ENCODE measurements around the gene PADI6.

Gene PADI6

DNA sequence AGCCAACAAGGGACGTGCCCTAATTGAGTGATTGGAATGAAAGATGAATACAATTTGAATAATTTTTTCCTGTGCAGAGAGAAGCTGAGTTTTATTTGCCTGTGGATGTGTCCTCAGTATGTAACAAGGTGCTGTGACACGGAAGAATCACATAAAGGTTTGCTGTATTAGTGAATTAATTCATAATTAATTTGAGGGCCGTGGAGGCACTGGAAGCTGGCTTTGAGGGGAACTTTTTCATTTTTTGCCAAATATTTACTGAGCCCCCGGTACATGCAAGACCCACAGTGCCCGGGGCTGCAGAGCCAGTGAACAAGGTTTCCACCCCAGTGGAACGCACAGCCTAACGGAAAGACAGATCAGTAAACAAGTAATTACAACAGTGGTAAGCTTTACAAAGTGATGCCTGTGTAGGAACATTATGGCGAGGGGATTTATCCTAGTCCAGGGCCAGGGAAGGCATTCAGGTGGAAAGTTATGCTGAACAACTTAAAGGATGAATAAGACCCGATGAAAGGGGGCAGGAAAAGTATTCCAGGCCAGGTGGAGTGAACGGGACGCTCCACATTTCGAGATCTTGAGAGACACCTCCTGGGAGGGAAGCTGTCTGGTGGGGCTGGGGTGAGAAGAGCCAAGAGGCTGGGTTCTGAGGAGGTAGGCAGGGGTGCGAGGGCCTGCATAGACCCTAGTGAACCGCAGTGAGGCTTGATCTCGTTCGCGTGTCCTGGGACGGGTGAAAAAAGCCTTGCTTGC lies 68.3 kb downstream of the PADI6 start:
- no peaks in the 10 kb centered on the region for H3K27me3 ChIP-seq (ENCODE audit: control insufficient read depth in 5 of 5, insufficient read depth in 4 of 5, low read length in 5 of 5)
- peak overlapping the region; percentile 58 to 70 (median 64) for H3K4me3 ChIP-seq (ENCODE audit: low read depth in 1 of 5, low read length in 5 of 5)
- peak overlapping the region; percentile 69 for H3K27ac ChIP-seq (ENCODE audit: low read depth, low read length)
- peaks cover 6 to 49% (median 37%) of the 10 kb centered on the region in 5 donors for H3K4me1 ChIP-seq (ENCODE audit: control insufficient read depth in 5 of 5, insufficient read depth in 5 of 5, low read length in 5 of 5)
- H3K9me3 ChIP-seq (ENCODE audit: control insufficient read depth in 5 of 5, low read length in 5 of 5) = no peaks in the 10 kb centered on the region
- H3K36me3 ChIP-seq (ENCODE audit: control insufficient read depth in 5 of 5, insufficient read depth in 5 of 5, low read length in 5 of 5) = peaks cover 0 to 2% (median 0%) of the 10 kb centered on the region in 5 donors
- H3K9ac ChIP-seq (ENCODE audit: low read length in 5 of 5) = peak overlapping the region; percentile 60 to 76 (median 72)

DNA sequence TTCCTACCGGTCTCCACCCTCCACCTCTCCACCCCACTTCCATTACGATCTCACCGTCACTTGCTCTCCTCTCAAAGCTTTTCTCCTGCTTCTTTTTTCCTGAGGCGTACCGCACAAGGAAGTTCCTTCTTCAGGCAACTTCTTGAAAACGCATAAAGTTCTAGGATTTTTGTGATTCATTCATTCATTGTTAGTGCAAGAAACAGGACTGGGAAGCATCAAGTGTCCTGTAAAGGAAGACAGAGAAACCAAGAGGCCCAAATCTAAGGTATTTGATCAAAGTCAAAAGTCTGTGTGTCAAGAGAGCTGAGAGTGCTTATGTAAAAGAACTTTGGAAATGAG lies 68.8 kb downstream of the PADI6 start:
- no peaks in the 10 kb centered on the region for H3K36me3 ChIP-seq (ENCODE audit: control insufficient read depth in 5 of 5, insufficient read depth in 5 of 5, low read length in 5 of 5)
- H3K4me3 ChIP-seq (ENCODE audit: low read depth in 1 of 5, low read length in 5 of 5) = no peak overlapping the region
- no peaks in the 10 kb centered on the region for H3K27me3 ChIP-seq (ENCODE audit: control insufficient read depth in 5 of 5, insufficient read depth in 4 of 5, low read length in 5 of 5)
- no peak overlapping the region for H3K27ac ChIP-seq (ENCODE audit: low read depth, low read length)
- H3K9ac ChIP-seq (ENCODE audit: low read length in 5 of 5) = peak overlapping the region in 1 of 5 donors; percentile 72
- no peaks in the 10 kb centered on the region for H3K9me3 ChIP-seq (ENCODE audit: control insufficient read depth in 5 of 5, low read length in 5 of 5)
- peaks cover 6 to 44% (median 31%) of the 10 kb centered on the region in 5 donors for H3K4me1 ChIP-seq (ENCODE audit: control insufficient read depth in 5 of 5, insufficient read depth in 5 of 5, low read length in 5 of 5)

DNA sequence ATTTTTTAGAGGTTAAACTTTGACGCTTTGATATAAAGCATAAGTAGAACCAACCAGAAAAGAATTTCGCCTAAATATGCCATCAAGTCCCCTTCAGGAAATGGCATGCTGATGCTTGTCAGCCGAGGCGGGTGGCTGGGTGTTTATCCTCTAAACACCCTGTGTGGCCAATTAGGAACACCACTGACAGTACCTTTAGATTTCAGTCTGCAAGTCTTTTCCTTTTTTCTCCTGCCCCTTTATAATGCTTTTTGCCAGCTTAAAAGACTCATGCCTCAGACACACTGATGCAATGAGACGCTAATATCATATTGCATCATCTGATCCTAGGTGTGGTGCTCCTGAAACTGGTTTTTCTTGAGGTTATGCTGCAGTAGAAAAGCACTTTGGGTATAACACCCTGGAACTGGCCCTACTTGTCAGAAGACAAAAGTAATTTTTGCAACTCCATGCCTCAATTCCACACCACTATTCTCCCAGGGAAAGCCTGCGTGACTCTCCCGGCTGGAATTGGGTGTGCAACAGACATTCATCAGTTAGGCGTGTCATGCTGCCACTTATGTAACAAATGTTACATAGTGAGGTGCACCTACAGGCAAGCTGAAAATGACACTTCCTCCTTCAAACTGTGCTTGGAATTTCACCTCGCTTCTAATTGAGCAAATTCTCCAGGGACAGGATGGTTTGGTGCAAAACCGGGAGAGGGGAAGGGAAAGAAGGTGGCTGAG lies 69.4 kb downstream of the PADI6 start:
- H3K9ac ChIP-seq (ENCODE audit: low read length in 5 of 5) = no peak overlapping the region
- H3K4me3 ChIP-seq (ENCODE audit: low read depth in 1 of 5, low read length in 5 of 5) = no peak overlapping the region
- peaks cover 6 to 39% (median 28%) of the 10 kb centered on the region in 5 donors for H3K4me1 ChIP-seq (ENCODE audit: control insufficient read depth in 5 of 5, insufficient read depth in 5 of 5, low read length in 5 of 5)
- no peak overlapping the region for H3K27ac ChIP-seq (ENCODE audit: low read depth, low read length)
- no peaks in the 10 kb centered on the region for H3K27me3 ChIP-seq (ENCODE audit: control insufficient read depth in 5 of 5, insufficient read depth in 4 of 5, low read length in 5 of 5)
- H3K9me3 ChIP-seq (ENCODE audit: control insufficient read depth in 5 of 5, low read length in 5 of 5) = no peaks in the 10 kb centered on the region
- no peaks in the 10 kb centered on the region for H3K36me3 ChIP-seq (ENCODE audit: control insufficient read depth in 5 of 5, insufficient read depth in 5 of 5, low read length in 5 of 5)

DNA sequence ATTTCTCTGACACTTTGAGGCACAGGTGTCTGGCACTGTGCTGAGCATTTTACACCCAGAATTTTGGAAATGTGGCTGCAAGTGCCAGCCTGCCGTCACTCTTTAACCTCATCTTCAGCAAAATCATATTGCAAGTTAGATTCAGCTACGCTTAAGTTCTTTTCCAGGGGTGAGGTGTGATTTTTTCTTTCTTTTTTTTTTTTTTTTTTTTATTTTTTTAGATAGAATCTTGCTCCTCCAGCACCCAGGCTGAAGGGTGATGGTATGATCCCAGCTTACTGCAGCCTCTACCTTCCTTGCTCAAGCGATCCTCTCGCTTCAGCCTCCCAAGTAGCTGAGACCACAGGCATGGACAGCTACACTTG lies 70.0 kb downstream of the PADI6 start:
- no peaks in the 10 kb centered on the region for H3K36me3 ChIP-seq (ENCODE audit: control insufficient read depth in 5 of 5, insufficient read depth in 5 of 5, low read length in 5 of 5)
- no peak overlapping the region for H3K9ac ChIP-seq (ENCODE audit: low read length in 5 of 5)
- H3K4me3 ChIP-seq (ENCODE audit: low read depth in 1 of 5, low read length in 5 of 5) = no peak overlapping the region
- no peaks in the 10 kb centered on the region for H3K9me3 ChIP-seq (ENCODE audit: control insufficient read depth in 5 of 5, low read length in 5 of 5)
- peaks cover under 1 to 35% (median 23%) of the 10 kb centered on the region in 5 donors for H3K4me1 ChIP-seq (ENCODE audit: control insufficient read depth in 5 of 5, insufficient read depth in 5 of 5, low read length in 5 of 5)
- H3K27ac ChIP-seq (ENCODE audit: low read depth, low read length) = no peak overlapping the region
- no peaks in the 10 kb centered on the region for H3K27me3 ChIP-seq (ENCODE audit: control insufficient read depth in 5 of 5, insufficient read depth in 4 of 5, low read length in 5 of 5)

DNA sequence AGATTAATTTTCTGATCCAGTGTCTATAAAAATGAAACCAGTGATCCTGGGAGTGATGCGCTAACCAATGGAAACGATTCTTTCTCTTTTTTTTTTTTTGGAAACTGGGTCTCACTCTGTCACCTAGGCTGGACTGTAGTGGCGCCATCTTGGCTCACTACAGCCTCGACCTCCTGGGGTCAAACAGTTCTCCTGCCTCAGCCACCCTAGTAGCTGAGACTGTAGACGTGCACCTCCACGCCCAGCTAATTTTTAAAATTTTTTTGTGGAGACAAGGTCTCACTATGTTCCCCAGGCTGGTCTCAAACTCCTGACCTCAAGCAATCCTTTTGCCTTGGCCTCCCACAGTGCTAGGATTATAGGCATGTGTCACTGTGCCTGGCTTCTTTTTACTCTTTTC lies 70.8 kb downstream of the PADI6 start:
- Histone ChIP-seq H3K9ac (ENCODE audit: low read length in 5 of 5) (no peak overlapping the region), H3K27ac (ENCODE audit: low read depth, low read length) (no peak overlapping the region), H3K27me3 (ENCODE audit: control insufficient read depth in 5 of 5, insufficient read depth in 4 of 5, low read length in 5 of 5) (no peaks in the 10 kb centered on the region)

DNA sequence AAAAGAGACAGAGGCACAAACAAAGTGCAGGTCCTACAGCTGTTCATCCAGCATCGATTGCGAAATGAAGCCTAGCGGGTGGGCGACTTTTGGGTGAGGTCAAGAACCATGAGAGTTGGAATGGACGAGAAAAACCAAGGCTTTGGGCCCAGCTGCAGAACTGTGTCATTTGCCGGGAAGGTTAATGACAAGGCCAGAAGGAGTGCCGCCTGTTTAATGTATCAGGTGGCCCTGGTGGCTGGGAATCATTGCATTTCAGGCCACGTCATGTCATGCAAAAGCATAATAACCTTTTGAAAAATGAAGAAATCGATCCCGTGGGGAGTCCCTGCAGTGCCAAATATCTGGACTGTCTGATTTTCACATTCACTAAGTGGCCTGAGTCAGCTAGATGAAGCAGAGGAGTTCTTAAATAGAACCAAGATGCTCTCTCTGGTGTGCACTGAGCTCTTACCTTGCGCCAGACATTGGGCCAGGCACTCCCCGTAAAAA lies 75.6 kb downstream of the PADI6 start:
- Histone ChIP-seq H3K36me3 (ENCODE audit: control insufficient read depth in 5 of 5, insufficient read depth in 5 of 5, low read length in 5 of 5) (no peaks in the 10 kb centered on the region), H3K27ac (ENCODE audit: low read depth, low read length) (no peak overlapping the region), H3K9me3 (ENCODE audit: control insufficient read depth in 5 of 5, low read length in 5 of 5) (no peaks in the 10 kb centered on the region), H3K9ac (ENCODE audit: low read length in 5 of 5) (peak overlapping the region in 1 of 5 donors; percentile 24), H3K27me3 (ENCODE audit: control insufficient read depth in 5 of 5, insufficient read depth in 4 of 5, low read length in 5 of 5) (peaks cover 0 to 4% (median 0%) of the 10 kb centered on the region in 5 donors), H3K4me3 (ENCODE audit: low read depth in 1 of 5, low read length in 5 of 5) (no peak overlapping the region), H3K4me1 (ENCODE audit: control insufficient read depth in 5 of 5, insufficient read depth in 5 of 5, low read length in 5 of 5) (peaks cover 0 to 13% (median 10%) of the 10 kb centered on the region in 5 donors)

More for the DNA sequence above, 70.8 kb downstream of the PADI6 start:
- Histone ChIP-seq H3K4me1 (ENCODE audit: control insufficient read depth in 5 of 5, insufficient read depth in 5 of 5, low read length in 5 of 5) (peaks cover 0 to 39% (median 26%) of the 10 kb centered on the region in 5 donors), H3K36me3 (ENCODE audit: control insufficient read depth in 5 of 5, insufficient read depth in 5 of 5, low read length in 5 of 5) (no peaks in the 10 kb centered on the region), H3K4me3 (ENCODE audit: low read depth in 1 of 5, low read length in 5 of 5) (no peak overlapping the region), H3K9me3 (ENCODE audit: control insufficient read depth in 5 of 5, low read length in 5 of 5) (no peaks in the 10 kb centered on the region)

Data from subcutaneous abdominal adipose tissue (tissue), 5 donors.